ENCODE data around the gene RIOX2. TPM values are rescaled to one million over a fixed set of nuclear protein-coding genes. Genes with fewer than 3 reads are reported as not detected.

RIOX2 gene
- total and polyA plus RNA-seq, 2 experiments from 2014 or later = 8.6 to 11.2 TPM

GRCh38 chr3:97892852-97893251 lies 79.4 kb downstream of the RIOX2 start:
- H3K27ac ChIP-seq = no peak overlapping the region
- peaks cover 9% of the 10 kb centered on the region for H3K36me3 ChIP-seq
- no peaks in the 10 kb centered on the region for H3K4me1 ChIP-seq (ENCODE audit: low read depth)
- no peak overlapping the region for H3K4me3 ChIP-seq
- H3K27me3 ChIP-seq = no peaks in the 10 kb centered on the region
- TF ChIP-seq, protein P1, sequence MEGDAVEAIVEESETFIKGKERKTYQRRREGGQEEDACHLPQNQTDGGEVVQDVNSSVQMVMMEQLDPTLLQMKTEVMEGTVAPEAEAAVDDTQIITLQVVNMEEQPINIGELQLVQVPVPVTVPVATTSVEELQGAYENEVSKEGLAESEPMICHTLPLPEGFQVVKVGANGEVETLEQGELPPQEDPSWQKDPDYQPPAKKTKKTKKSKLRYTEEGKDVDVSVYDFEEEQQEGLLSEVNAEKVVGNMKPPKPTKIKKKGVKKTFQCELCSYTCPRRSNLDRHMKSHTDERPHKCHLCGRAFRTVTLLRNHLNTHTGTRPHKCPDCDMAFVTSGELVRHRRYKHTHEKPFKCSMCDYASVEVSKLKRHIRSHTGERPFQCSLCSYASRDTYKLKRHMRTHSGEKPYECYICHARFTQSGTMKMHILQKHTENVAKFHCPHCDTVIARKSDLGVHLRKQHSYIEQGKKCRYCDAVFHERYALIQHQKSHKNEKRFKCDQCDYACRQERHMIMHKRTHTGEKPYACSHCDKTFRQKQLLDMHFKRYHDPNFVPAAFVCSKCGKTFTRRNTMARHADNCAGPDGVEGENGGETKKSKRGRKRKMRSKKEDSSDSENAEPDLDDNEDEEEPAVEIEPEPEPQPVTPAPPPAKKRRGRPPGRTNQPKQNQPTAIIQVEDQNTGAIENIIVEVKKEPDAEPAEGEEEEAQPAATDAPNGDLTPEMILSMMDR (IDR thresholded peaks at IDR 0.05; ENCODE audit: low read depth, low read length) = no peak
- no peak for DNase-seq (ENCODE audit: low read depth in 1 of 2, low spot score in 1 of 2)
- H3K9me3 ChIP-seq (ENCODE audit: low read depth) = no peaks in the 10 kb centered on the region

Other genes starting within 250 kb of the RIOX2 start
- 4.3 and 6.0 TPM in 2 replicates for gene ARL6, start 207.7 kb downstream of the RIOX2 start, total RNA-seq
- 8.4 and 12.5 TPM in 2 replicates for gene ARL6, start 207.7 kb downstream of the RIOX2 start, polyA plus RNA-seq
- gene CRYBG3, start 150.4 kb downstream of the RIOX2 start, total RNA-seq = 11.8 and 20.9 TPM in 2 replicates
- gene CRYBG3, start 150.4 kb downstream of the RIOX2 start, polyA plus RNA-seq = 2.7 and 7.7 TPM in 2 replicates
- gene GABRR3, start 62.9 kb upstream of the RIOX2 start, total RNA-seq = not detected in 2 replicates
- not detected in 2 replicates for gene GABRR3, start 62.9 kb upstream of the RIOX2 start, polyA plus RNA-seq
- gene OR5AC2, start 114.7 kb upstream of the RIOX2 start, total RNA-seq = not detected in 2 replicates
- gene OR5AC2, start 114.7 kb upstream of the RIOX2 start, polyA plus RNA-seq = not detected in 2 replicates
- gene OR5H1, start 158.3 kb upstream of the RIOX2 start, total RNA-seq = not detected in 2 replicates
- not detected in 2 replicates for gene OR5H1, start 158.3 kb upstream of the RIOX2 start, polyA plus RNA-seq
- gene OR5H14, start 175.0 kb upstream of the RIOX2 start, total RNA-seq = not detected in 2 replicates
- gene OR5H14, start 175.0 kb upstream of the RIOX2 start, polyA plus RNA-seq = not detected in 2 replicates
- not detected in 2 replicates for gene OR5H15, start 194.3 kb upstream of the RIOX2 start, total RNA-seq
- gene OR5H15, start 194.3 kb upstream of the RIOX2 start, polyA plus RNA-seq = not detected in 2 replicates

Data from cardiac muscle cell (in vitro differentiated cells and primary cell).